ENCODE measurements around the gene OR10A3.

- TF ChIP-seq CTCF (IDR thresholded peaks at IDR 0.05; ENCODE audit: insufficient read depth, low read depth, low read length) = no peak
- TF ChIP-seq EZH2 (IDR thresholded peaks at IDR 0.05; ENCODE audit: insufficient read depth, low read length) = no peak
Observed at GRCh38 chr11:7971846-7972245, 30.3 kb upstream of the OR10A3 start.

Measured in astrocyte (in vitro differentiated cells and primary cell).